HG03460 (cell line): ENCODE results near the gene MED16.

Experiments
- ATAC-seq: cut with Tn5 transposase; IDR thresholded peaks from one replicate; pipeline ENCODE4 v1.9.1; 2021; ENCODE audit not compliant: unreplicated experiment

Gene MED16

GRCh38 chr19:892894-893689 lies at the start of gene MED16, which contains the start of gene RNU6-9:
TSS of gene MED16 (minus strand) at chr19:893187. CDS start at chr19:891131, 2,056 bp downstream.
TSS of gene RNU6-9 (plus strand) at chr19:893484.
- ATAC-seq, result peak; percentile 79

GRCh38 chr19:942133-942645 lies 49.2 kb upstream of the MED16 start:
- no peak for ATAC-seq

- ATAC-seq, result no peak
Observed at GRCh38 chr19:941292-942132, 48.5 kb upstream of the MED16 start.

GRCh38 chr19:940591-941291 lies 47.8 kb upstream of the MED16 start:
- ATAC-seq, result no peak

- ATAC-seq, result no peak
Observed at GRCh38 chr19:939922-940321, 46.9 kb upstream of the MED16 start.

- ATAC-seq, result no peak
Observed at GRCh38 chr19:939439-939838, 46.5 kb upstream of the MED16 start.

- ATAC-seq, result no peak
Observed at GRCh38 chr19:938233-938923, 45.4 kb upstream of the MED16 start.

GRCh38 chr19:937259-937694 lies 44.3 kb upstream of the MED16 start:
- ATAC-seq, result no peak

GRCh38 chr19:936175-936546 lies 43.2 kb upstream of the MED16 start:
- ATAC-seq, result no peak

GRCh38 chr19:934865-935479 lies 42.0 kb upstream of the MED16 start:
- no peak for ATAC-seq

- ATAC-seq, result no peak
Observed at GRCh38 chr19:934197-934840, 41.3 kb upstream of the MED16 start.

- no peak for ATAC-seq
Observed at GRCh38 chr19:933553-933882, 40.5 kb upstream of the MED16 start.

GRCh38 chr19:932648-933552 lies 39.9 kb upstream of the MED16 start:
- ATAC-seq, result no peak

- no peak for ATAC-seq
Observed at GRCh38 chr19:931860-932647, 39.1 kb upstream of the MED16 start.

- ATAC-seq, result no peak
Observed at GRCh38 chr19:929891-930258, 36.9 kb upstream of the MED16 start.

GRCh38 chr19:929203-929890 lies 36.4 kb upstream of the MED16 start:
- ATAC-seq, result no peak

GRCh38 chr19:928471-929202 lies 35.6 kb upstream of the MED16 start:
- no peak for ATAC-seq
